ENCODE measurements around the gene TEDC1. TPM values are rescaled to one million over a fixed set of nuclear protein-coding genes. Genes with fewer than 3 reads are reported as not detected.

TEDC1 gene
- total RNA-seq, 4 donors from 2014 or later: 0.97 to 4.2 (median 2.2) TPM

- Histone ChIP-seq H3K4me1 (peaks cover 45 to 51% of the 10 kb centered on the region in 2 donors), H3K4me3 (no peak overlapping the region), H3K36me3 (peaks cover 0 to 10% of the 10 kb centered on the region in 2 donors), H3K27ac (peak overlapping the region in 3 of 4 donors; percentile 39 to 65 (median 50)), H3K27me3 (no peaks in the 10 kb centered on the region), H3K9me3 (no peaks in the 10 kb centered on the region)
- in situ Hi-C loops (cut with MboI; ENCODE audit: low sequenced_read_pairs in 4 of 4): no loop called here
- intact Hi-C loops (cut with DNase I; ENCODE audit: low total_unique reads): no loop called here
- TF ChIP-seq POLR2A (IDR thresholded peaks at IDR 0.05): no peak
- TF ChIP-seq CTCF (IDR thresholded peaks at IDR 0.05 in 4 of 5, conservative IDR thresholded peaks at IDR 0.05 in 1 of 5): no peak
- DNase-seq: no peak
- ATAC-seq: no peak
Observed at GRCh38 chr14:105469456-105470349, 21.3 kb upstream of the TEDC1 start.

DNA sequence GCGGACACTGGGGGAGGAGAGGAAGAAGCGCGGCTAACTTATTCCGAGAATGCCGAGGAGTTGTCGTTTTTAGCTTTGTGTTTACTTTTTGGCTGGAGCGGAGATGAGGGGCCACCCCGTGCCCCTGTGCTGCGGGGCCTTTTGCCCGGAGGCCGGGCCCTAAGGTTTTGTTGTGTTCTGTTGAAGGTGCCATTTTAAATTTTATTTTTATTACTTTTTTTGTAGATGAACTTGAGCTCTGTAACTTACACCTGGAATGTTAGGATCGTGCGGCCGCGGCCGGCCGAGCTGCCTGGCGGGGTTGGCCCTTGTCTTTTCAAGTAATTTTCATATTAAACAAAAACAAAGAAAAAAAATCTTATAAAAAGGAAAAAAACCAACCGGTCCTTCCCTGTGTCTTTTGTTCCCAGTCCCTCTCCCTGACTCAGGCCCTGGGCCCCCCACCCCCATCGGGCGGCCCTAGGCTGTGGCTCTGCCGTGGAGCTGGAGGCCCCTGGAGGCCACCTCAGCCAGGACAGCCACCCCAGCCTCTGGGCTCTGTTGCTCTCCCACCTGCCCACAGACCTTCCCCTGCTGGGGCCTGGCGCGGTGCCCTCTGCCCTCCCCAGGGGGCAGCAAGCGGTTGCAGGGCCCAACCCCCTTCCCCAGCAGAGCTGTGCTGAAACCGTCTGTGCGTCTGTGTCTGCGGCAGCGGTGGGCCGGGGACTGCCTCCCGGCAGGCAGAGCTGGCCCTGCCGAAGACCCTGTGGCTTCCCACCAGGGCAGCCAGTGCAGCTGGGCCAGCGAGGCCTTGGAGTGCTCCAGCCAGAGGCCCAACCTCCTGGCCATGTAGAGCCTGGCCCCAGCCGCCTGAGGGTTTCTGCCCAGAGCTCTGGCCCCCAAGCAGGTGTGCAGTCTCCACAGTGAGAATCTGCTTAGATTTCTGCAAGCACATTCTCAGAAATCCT lies 20.4 kb upstream of the TEDC1 start:
- no peak for TF ChIP-seq CTCF (IDR thresholded peaks at IDR 0.05 in 4 of 5, conservative IDR thresholded peaks at IDR 0.05 in 1 of 5)
- TF ChIP-seq POLR2A (IDR thresholded peaks at IDR 0.05): no peak
- no peaks in the 10 kb centered on the region for H3K9me3 ChIP-seq
- in situ Hi-C loops (cut with MboI; ENCODE audit: low sequenced_read_pairs in 4 of 4): no loop called here
- no peak overlapping the region for H3K4me3 ChIP-seq
- peaks cover 0 to 4% (median 0%) of the 10 kb centered on the region in 3 donors for H3K27me3 ChIP-seq
- no peak for DNase-seq
- peaks cover 0 to 6% of the 10 kb centered on the region in 2 donors for H3K36me3 ChIP-seq
- H3K27ac ChIP-seq: no peak overlapping the region
- intact Hi-C loops (cut with DNase I; ENCODE audit: low total_unique reads): no loop called here
- ATAC-seq: no peak
- H3K4me1 ChIP-seq: peaks cover 42 to 53% of the 10 kb centered on the region in 2 donors

- Histone ChIP-seq H3K9me3 (no peaks in the 10 kb centered on the region), H3K36me3 (peaks cover 0 to 6% of the 10 kb centered on the region in 2 donors), H3K27me3 (peaks cover 0 to 4% (median 0%) of the 10 kb centered on the region in 3 donors), H3K4me3 (no peak overlapping the region), H3K27ac (no peak overlapping the region), H3K4me1 (peaks cover 40 to 57% of the 10 kb centered on the region in 2 donors)
- intact Hi-C loops (cut with DNase I; ENCODE audit: low total_unique reads): no loop called here
- ATAC-seq: no peak
- no peak for DNase-seq
- TF ChIP-seq CTCF (IDR thresholded peaks at IDR 0.05 in 4 of 5, conservative IDR thresholded peaks at IDR 0.05 in 1 of 5) (no peak), POLR2A (IDR thresholded peaks at IDR 0.05) (no peak)
- in situ Hi-C loops (cut with MboI; ENCODE audit: low sequenced_read_pairs in 4 of 4): no loop called here
Observed at GRCh38 chr14:105471297-105471821, 19.7 kb upstream of the TEDC1 start.

GRCh38 chr14:105471823-105472485 lies 19.1 kb upstream of the TEDC1 start:
- intact Hi-C loops (cut with DNase I; ENCODE audit: low total_unique reads) (no loop called here), in situ Hi-C loops (cut with MboI; ENCODE audit: low sequenced_read_pairs in 4 of 4) (no loop called here)
- Histone ChIP-seq H3K36me3 (peaks cover 0 to 3% of the 10 kb centered on the region in 2 donors), H3K27me3 (peaks cover 0 to 4% (median 0%) of the 10 kb centered on the region in 3 donors), H3K4me3 (no peak overlapping the region), H3K9me3 (no peaks in the 10 kb centered on the region), H3K27ac (peak overlapping the region in 2 of 4 donors; percentile 16 to 33), H3K4me1 (peaks cover 46 to 63% of the 10 kb centered on the region in 2 donors)
- DNase-seq (no peak), ATAC-seq (no peak)
- TF ChIP-seq CTCF (IDR thresholded peaks at IDR 0.05 in 4 of 5, conservative IDR thresholded peaks at IDR 0.05 in 1 of 5): no peak
- no peak for TF ChIP-seq POLR2A (IDR thresholded peaks at IDR 0.05)

Data from gastrocnemius medialis (tissue), 4 donors.